NOMO-1 (cell line): ENCODE data around the gene SULT1A1.

Source experiments
- DNase-seq, 2 experiments: peaks; one replicate each; lab custom pipeline; 2025; ENCODE audit not compliant: unreplicated experiment in 2 of 2; lab: John Stamatoyannopoulos, UW

The SULT1A1 gene

GRCh38 chr16:28562199-28562598, 47.6 kb downstream of the SULT1A1 start:
- DNase-seq, result no peak

- no peak for DNase-seq
These were observed 48.2 kb downstream of the SULT1A1 start for GRCh38 chr16:28561557-28562187.

GRCh38 chr16:28558456-28558855, 51.4 kb downstream of the SULT1A1 start:
- no peak for DNase-seq

- no peak for DNase-seq
These were observed 52.9 kb downstream of the SULT1A1 start for GRCh38 chr16:28556914-28557320.

GRCh38 chr16:28555561-28555960, 54.3 kb downstream of the SULT1A1 start:
- no peak for DNase-seq
